Panc1 (cell line): ENCODE results near the gene SART3. TPM values are rescaled to one million over a fixed set of nuclear protein-coding genes. Genes with fewer than 3 reads are reported as not detected.

Experiments used
- ATAC-seq: fragments of 200-7000 bp; cut with Tn5 transposase; 2 replicates; pipeline ENCODE4 v1.9.1; 2020; ENCODE audit warnings: mild to moderate bottlenecking, moderate library complexity
- BruUV-seq: library from RNA; stranded (reverse); fragments of 400-500 nt; replicated peaks from 2 replicates; lab custom pipeline; 2021; lab: Mats Ljungman, UMichigan
- CTCF ChIA-PET: fragments of 300-600 bp; sonication (Branson Sonifier 250); formaldehyde crosslinking; loops from one replicate; lab custom pipeline; 2022; ENCODE audit warnings: antibody characterized with exemption; lab: Charles Lee
- POLR2A ChIA-PET: fragments of 300-600 bp; sonication (Branson Sonifier 250); formaldehyde crosslinking; loops from one replicate; lab custom pipeline; 2022; ENCODE audit warnings: antibody characterized with exemption; lab: Charles Lee
- DNase-seq: peaks from one replicate; pipeline ENCODE4 v3.0.0-alpha.2; 2010; ENCODE audit warnings: low read depth, low spot score
- H3K27ac ChIP-seq: 2 replicates; pipeline ENCODE4 v1.5.1; 2011; ENCODE audit warnings: mild to moderate bottlenecking, low read length, inconsistent platforms
- H3K27me3 ChIP-seq: fragments of 200-500 bp; sonication (Bioruptor generic); 2 replicates; pipeline ENCODE4 v1.6.0; 2014; ENCODE audit warnings: low read length, inconsistent platforms; ENCODE audit not compliant: control insufficient read depth, insufficient read depth
- H3K36me3 ChIP-seq: fragments of 200-500 bp; sonication (Bioruptor generic); 2 replicates; pipeline ENCODE4 v1.5.1; 2014; ENCODE audit warnings: inconsistent platforms, mild to moderate bottlenecking, low read length, moderate library complexity; ENCODE audit not compliant: control insufficient read depth, insufficient read depth
- H3K4me1 ChIP-seq: 2 replicates; pipeline ENCODE4 v1.5.1; 2011; ENCODE audit warnings: inconsistent platforms, mild to moderate bottlenecking, low read length, moderate library complexity; ENCODE audit not compliant: control insufficient read depth, insufficient read depth
- H3K4me3 ChIP-seq, 2 experiments: 2 replicates each; pipeline ENCODE4 v1.5.1; 2011 to 2012; ENCODE audit warnings: low read depth in 2 of 2, low read length in 2 of 2, mild to moderate bottlenecking in 2 of 2, inconsistent platforms in 1 of 2, moderate library complexity in 1 of 2
- H3K9me3 ChIP-seq: fragments of 200-500 bp; sonication (Bioruptor generic); 2 replicates; pipeline ENCODE4 v1.5.1; 2014; ENCODE audit warnings: low read depth, mild to moderate bottlenecking, inconsistent platforms, low read length, moderate library complexity; ENCODE audit not compliant: control insufficient read depth, insufficient read depth
- POLR2AphosphoS5 ChIP-seq: IDR thresholded peaks from 2 replicates; pipeline ENCODE4 v1.6.1; 2012; ENCODE audit warnings: mild to moderate bottlenecking, low read depth, low read length, moderate library complexity
- SIN3A ChIP-seq: IDR thresholded peaks from 2 replicates; pipeline ENCODE4 v1.6.1; 2012; ENCODE audit warnings: low read depth, mild to moderate bottlenecking, low read length, moderate library complexity, borderline replicate concordance; ENCODE audit not compliant: insufficient read depth
- TCF7L2 ChIP-seq: IDR thresholded peaks from 2 replicates; pipeline ENCODE4 v1.6.1; 2011; ENCODE audit warnings: mild to moderate bottlenecking, low read depth, low read length, inconsistent platforms
- in situ Hi-C: cut with HindIII; loops from 2 replicates; pipeline ENCODE4 v1.10.0; 2016; ENCODE audit warnings: low sequenced_read_pairs, low pct_unique_long_range_greater_than_20kb
- intact Hi-C: fragments of 100-400 bp; cut with micrococcal nuclease; formaldehyde crosslinking; loops from one replicate; pipeline ENCODE4 v1.10.0; 2022; ENCODE audit not compliant: unreplicated experiment
- total RNA-seq: library from RNA; stranded (reverse); gene quantifications from one replicate; pipeline ENCODE4 v1.2.1, GENCODE V29; 2021; ENCODE audit not compliant: unreplicated experiment
- TF ChIP-seq, protein P1 (sequence below), 2 experiments: IDR thresholded peaks; 2 replicates each; pipeline ENCODE4 v1.6.1; 2011 to 2012; ENCODE audit warnings: low read depth in 2 of 2, control low read depth in 1 of 2, low read length in 1 of 2, mild to moderate bottlenecking in 1 of 2, moderate library complexity in 1 of 2; ENCODE audit not compliant: insufficient read depth in 1 of 2
- TF ChIP-seq, protein P2 (sequence below): fragments of 450-650 bp; IDR thresholded peaks from 2 replicates; pipeline ENCODE4 v1.5.1; 2017; ENCODE audit warnings: mild to moderate bottlenecking

SART3 gene
- total RNA-seq, 1 experiment from 2014 or later = 55.9 TPM

DNA sequence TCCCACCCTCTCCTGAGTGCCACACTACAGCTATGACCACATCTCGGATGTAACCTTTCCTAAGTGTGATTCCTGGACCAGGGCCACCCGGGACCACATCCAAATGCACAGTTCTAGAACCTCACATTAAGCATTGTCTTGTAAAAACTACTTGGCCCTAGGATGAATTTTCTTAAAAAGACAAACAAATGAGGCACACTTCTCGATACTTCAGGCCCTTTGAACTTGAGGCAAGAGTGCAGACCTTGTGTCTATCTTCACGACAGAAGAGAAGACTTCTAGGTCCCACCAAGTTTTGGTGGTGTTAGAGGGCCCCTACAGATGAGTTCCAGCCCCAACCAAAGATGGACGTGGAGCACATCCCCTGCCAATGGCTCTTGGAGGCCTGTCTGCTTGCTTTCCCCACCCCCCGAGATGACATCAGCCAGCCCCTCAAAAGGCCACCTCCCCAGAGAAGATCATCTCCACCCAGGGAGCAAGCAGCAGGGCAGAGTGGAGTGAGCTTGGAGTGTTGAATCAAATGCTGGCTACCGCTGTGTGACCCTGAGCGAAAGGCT is 10.7 kb upstream of the SART3 start:
- BruUV-seq = no TSS peak
- POLR2A ChIA-PET = no interaction called here
- CTCF ChIA-PET = interaction anchor here (1.5 kb wide), 1 partner anchor 46 kb away, joined by 8 read pairs; no protein-coding TSS in a partner anchor
- TF ChIP-seq, protein P1, sequence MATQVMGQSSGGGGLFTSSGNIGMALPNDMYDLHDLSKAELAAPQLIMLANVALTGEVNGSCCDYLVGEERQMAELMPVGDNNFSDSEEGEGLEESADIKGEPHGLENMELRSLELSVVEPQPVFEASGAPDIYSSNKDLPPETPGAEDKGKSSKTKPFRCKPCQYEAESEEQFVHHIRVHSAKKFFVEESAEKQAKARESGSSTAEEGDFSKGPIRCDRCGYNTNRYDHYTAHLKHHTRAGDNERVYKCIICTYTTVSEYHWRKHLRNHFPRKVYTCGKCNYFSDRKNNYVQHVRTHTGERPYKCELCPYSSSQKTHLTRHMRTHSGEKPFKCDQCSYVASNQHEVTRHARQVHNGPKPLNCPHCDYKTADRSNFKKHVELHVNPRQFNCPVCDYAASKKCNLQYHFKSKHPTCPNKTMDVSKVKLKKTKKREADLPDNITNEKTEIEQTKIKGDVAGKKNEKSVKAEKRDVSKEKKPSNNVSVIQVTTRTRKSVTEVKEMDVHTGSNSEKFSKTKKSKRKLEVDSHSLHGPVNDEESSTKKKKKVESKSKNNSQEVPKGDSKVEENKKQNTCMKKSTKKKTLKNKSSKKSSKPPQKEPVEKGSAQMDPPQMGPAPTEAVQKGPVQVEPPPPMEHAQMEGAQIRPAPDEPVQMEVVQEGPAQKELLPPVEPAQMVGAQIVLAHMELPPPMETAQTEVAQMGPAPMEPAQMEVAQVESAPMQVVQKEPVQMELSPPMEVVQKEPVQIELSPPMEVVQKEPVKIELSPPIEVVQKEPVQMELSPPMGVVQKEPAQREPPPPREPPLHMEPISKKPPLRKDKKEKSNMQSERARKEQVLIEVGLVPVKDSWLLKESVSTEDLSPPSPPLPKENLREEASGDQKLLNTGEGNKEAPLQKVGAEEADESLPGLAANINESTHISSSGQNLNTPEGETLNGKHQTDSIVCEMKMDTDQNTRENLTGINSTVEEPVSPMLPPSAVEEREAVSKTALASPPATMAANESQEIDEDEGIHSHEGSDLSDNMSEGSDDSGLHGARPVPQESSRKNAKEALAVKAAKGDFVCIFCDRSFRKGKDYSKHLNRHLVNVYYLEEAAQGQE (IDR thresholded peaks at IDR 0.05; ENCODE audit: insufficient read depth in 1 of 2, low read depth in 2 of 2, low read length in 1 of 2) = no peak
- TF ChIP-seq, protein P2, sequence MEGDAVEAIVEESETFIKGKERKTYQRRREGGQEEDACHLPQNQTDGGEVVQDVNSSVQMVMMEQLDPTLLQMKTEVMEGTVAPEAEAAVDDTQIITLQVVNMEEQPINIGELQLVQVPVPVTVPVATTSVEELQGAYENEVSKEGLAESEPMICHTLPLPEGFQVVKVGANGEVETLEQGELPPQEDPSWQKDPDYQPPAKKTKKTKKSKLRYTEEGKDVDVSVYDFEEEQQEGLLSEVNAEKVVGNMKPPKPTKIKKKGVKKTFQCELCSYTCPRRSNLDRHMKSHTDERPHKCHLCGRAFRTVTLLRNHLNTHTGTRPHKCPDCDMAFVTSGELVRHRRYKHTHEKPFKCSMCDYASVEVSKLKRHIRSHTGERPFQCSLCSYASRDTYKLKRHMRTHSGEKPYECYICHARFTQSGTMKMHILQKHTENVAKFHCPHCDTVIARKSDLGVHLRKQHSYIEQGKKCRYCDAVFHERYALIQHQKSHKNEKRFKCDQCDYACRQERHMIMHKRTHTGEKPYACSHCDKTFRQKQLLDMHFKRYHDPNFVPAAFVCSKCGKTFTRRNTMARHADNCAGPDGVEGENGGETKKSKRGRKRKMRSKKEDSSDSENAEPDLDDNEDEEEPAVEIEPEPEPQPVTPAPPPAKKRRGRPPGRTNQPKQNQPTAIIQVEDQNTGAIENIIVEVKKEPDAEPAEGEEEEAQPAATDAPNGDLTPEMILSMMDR = no peak
- TF ChIP-seq POLR2AphosphoS5 = no peak
- no peak for TF ChIP-seq TCF7L2
- no peak for TF ChIP-seq SIN3A
- ATAC-seq (no peak), DNase-seq (no peak)
- Histone ChIP-seq H3K9me3 (no peaks in the 10 kb centered on the region), H3K36me3 (peaks cover 8% of the 10 kb centered on the region), H3K27me3 (no peaks in the 10 kb centered on the region), H3K4me3 (no peak overlapping the region), H3K27ac (no peak overlapping the region), H3K4me1 (no peaks in the 10 kb centered on the region)
- in situ Hi-C loops (no loop called here), intact Hi-C loops (no loop called here)

DNA sequence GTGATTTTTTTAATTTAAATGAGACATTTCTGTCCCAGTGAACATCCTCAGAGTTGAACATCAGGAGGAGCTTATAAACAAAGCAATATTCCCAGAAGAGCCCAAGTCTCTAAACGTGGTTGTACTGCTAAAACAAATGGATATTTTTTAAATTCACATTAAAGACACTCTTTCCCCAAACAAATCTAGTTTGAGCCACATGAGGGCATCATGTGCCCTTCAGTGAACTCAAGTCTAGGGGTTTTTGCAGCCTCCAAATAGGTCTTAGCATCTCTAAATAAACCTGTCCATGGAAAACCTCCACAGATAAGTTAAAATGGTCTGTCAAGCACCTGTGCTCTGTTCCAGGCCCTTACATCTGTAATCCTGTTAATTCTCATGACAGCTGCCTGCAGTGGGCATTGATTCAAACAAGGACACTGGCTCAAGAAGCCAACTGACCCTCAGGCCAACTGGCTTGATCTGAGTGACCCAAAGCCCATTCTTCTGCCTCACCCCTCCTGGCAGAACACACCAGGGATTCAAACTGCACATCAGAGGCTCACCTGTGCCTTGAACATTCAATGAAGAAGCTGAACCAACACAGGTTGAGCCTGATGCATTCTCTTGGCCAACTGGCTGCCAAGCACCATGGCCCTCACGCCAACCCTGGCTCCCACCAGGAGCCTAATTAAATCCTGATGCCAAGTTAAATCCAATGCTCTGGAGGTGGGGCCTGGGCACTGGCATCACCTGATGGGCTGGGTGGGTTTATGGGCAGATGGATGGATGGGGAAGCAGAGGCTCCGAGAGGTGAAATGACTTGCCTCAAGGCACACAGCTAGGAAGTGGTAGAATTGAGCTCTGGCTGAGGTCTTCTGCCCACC is 10.0 kb upstream of the SART3 start:
- DNase-seq = no peak
- H3K4me1 ChIP-seq = peaks cover 2% of the 10 kb centered on the region
- H3K27ac ChIP-seq = no peak overlapping the region
- TF ChIP-seq, protein P2 = peak; percentile 56; the same call in 1 of the 2 replicates
- TF ChIP-seq TCF7L2 = no peak
- TF ChIP-seq SIN3A = no peak
- TF ChIP-seq POLR2AphosphoS5 = no peak
- peaks cover 10% of the 10 kb centered on the region for H3K36me3 ChIP-seq
- in situ Hi-C loops = no loop called here
- ChIA-PET POLR2A (no interaction called here), CTCF (interaction anchor here (1.5 kb wide), 1 partner anchor 47 kb away, joined by 8 read pairs; no protein-coding TSS in a partner anchor)
- no TSS peak for BruUV-seq
- intact Hi-C loops = no loop called here
- no peaks in the 10 kb centered on the region for H3K9me3 ChIP-seq
- ATAC-seq = peak; percentile 56; the same call in 1 of the 2 replicates
- no peaks in the 10 kb centered on the region for H3K27me3 ChIP-seq
- H3K4me3 ChIP-seq = no peak overlapping the region
